IPS-NIHi11 (cell line): ENCODE data around the gene TTC33.
"Not testable (repeated sequence)": the region's sequence is repeated elsewhere in the genome, so short reads cannot be mapped to it uniquely, and the experiment has no call there.

Source experiments
- DNase-seq: peaks from one replicate; pipeline ENCODE4 v3.0.0; 2012; ENCODE audit warnings: mixed read lengths, low spot score

The TTC33 gene

GRCh38 chr5:40571729-40572128, 184.0 kb downstream of the TTC33 start:
- DNase-seq: no peak

DNA sequence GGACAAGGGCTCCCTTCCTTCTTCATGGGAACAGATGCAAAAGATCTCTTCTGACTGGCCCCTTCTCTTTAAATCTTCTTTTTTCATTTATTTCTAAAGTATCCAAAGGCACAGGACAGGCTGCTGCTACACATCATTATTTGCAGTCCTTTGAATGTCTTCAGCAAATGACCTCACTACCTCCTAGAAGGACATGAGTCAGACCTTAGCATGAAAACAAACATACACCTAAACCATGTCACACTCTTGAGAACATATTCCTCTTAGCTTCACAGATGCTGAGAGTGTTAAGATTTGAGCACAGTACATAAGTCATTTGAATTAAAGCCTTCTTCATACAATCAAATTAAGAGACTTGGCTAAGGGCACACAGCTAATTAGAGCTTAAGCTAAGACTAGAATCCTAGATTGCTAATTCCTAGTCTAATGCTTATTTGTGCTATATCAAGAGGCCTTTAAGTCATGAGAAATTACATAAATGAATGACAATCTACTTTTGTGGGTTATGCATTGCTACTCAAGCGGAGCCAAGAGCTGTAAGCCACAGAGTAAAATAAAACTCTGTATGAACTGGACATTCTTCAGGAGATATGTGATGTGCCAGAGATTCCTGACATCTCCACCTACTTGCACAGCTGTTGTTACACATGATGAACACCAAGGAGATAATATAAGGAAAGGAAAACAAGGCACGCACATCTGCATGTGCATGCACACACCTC, 185.2 kb downstream of the TTC33 start:
- DNase-seq: no peak

GRCh38 chr5:40569546-40570270, 186.1 kb downstream of the TTC33 start:
- DNase-seq: no peak

DNA sequence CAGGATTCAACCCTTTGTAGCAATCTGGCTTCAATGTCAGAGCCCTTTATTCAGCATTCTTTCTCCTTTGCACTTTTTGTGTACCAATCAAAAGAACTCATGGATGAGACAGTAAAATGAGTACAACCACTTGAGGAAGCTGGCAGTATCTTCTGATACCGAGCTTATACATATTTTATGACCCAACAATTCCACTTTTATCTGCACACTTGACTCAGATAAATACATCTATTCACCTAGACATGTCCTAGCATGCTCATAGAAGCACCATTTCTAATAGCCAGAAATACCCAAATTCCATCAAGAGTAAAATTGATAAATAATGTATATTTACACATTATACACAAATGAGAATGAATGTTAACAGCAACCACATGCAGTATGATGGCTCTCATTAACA, 187.2 kb downstream of the TTC33 start:
- DNase-seq: no peak

DNA sequence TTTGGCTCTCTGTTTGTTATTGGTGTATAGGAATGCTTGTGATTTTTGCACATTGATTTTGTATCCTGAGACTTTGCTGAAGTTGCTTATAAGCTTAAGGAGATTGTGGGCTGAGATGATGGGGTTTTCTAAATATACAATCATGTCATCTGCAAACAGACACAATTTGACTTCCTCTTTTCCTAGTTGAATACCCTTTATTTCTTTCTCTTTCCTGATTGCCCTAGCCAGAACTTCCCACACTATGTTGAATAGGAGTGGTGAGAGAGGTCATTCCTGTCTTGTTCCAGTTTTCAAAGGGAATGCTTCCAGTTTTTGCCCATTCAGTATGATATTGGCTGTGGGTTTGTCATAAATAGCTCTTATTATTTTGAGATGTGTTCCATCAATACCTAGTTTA, 192.6 kb downstream of the TTC33 start:
- not testable (repeated sequence) for DNase-seq

- DNase-seq: no peak
These were observed 195.2 kb downstream of the TTC33 start for GRCh38 chr5:40560474-40561110.

DNA sequence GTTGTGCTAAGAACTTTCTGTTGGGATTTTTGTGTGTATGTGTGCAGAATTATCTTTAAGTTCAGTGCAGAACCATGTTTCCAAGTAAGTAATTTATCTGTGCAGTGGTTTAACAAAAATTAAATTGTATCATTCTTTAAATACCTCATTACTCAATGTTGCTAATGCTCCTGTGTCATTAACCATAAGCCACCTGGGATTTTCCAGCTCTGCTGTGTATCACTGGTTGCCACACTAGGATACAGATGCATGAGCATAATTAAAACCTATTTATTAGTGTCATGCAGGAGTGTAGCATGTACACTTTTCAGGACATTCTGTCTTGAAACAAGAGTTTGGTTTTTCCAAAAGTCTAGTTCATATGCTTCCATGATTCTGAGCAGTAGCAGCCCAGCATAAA, 196.5 kb downstream of the TTC33 start:
- no peak for DNase-seq

DNA sequence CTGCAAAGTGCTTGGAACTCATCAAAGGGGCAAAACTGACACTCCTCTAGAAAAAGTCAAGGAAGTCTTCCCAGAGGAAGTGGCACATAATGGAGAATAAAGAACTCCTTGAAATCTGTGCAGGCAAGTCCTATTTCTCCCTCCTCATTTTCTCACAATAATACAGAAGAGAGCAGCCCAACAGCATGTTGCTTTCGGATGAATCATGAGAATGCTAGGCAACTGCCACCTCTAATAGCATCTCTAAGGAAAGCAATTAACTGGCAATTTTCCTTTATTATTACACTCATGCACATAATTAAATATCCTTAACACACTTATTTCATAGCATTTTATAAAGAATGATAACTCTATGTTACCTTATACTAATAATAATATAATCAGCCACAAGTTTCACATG, 198.3 kb downstream of the TTC33 start:
- DNase-seq: no peak

- no peak for DNase-seq
These were observed 198.9 kb downstream of the TTC33 start for GRCh38 chr5:40556811-40557210.

GRCh38 chr5:40555886-40556285, 199.9 kb downstream of the TTC33 start:
- DNase-seq: no peak

DNA sequence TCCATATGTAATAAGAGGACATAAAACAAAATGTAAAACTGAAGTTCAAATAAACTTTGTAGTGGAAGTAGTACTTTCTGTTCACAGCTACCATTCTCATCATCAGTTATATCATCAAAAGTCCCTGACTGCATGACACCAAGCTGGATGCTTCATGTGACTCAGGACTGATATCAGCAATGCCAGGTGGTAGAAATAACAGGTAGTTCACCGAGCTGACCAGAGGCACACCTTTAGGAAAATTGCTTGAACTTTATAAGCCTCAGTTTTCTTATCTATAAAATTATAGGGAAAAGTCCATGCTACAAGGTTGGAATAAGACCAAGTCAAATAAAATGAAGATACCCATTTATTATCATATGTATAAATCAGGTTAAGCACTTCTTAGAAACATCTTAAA, 200.9 kb downstream of the TTC33 start:
- no peak for DNase-seq

DNA sequence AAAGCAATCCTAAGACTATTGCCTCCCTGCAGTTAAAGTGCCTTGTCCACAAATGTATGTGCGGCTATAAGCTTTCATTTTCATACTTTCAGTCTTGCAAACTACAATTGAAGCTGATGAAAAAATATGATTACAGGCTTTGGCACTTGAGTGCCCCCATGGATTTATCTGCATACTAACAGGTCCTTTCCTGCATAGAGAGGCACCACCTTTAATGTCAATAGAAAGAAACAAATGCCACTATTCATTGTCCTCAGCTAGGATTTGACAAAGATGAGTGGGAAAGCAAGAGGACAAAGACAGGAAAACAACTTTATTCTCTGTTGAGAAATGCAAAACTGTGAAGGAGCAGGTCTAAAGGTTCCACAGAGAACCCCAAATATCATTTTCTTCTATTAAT, 201.7 kb downstream of the TTC33 start:
- no peak for DNase-seq

- DNase-seq: no peak
These were observed 202.8 kb downstream of the TTC33 start for GRCh38 chr5:40552981-40553380.

DNA sequence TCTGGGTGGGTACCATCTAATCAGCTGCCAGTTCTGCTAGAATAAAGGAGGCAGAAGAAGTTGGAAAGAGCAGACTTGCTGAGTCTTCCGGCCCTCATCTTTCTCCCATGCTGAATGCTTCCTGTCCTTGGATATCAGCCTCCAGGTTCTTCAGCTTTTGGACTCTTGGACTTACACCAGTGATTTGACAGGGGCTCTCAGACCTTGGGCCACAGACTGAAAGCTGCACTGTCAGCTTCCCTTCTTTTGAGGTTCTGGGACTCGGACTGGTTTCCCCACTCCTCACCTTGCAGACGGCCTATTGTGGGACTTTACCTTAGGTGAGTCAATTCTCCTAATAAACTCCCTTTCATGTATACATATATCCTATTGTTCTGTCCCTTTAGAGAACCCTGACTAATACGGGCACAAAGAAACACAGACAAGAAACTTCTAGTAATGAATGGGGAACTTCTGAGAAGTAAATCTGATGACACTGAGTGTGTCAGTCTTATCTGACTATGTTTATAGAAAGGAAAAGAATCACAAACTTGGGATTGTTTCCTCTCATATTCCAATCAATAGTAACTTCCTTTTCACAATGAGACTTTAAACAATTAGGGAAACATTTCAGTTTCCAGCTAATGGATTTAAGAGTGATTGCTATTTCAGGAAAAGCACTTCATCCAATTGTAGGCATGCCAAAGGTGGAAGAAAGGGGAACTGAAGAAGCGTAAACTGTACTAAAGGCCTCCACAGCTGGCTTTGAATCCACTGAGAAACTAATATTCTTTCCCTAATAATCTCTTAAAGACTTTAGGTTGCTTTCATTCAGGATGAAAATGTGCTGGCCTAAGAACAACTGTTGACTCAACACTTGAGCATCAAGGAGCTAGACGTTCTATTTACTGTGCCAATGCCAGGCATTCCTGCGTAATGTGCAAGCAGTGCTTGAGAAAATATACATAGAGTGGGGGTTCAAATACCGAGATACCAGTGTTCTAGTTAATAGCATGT, 204.0 kb downstream of the TTC33 start:
- DNase-seq: no peak

- DNase-seq: no peak
These were observed 205.3 kb downstream of the TTC33 start for GRCh38 chr5:40550481-40550880.

GRCh38 chr5:40549616-40550015, 206.1 kb downstream of the TTC33 start:
- no peak for DNase-seq

- DNase-seq: no peak
These were observed 207.7 kb downstream of the TTC33 start for GRCh38 chr5:40547994-40548575.

DNA sequence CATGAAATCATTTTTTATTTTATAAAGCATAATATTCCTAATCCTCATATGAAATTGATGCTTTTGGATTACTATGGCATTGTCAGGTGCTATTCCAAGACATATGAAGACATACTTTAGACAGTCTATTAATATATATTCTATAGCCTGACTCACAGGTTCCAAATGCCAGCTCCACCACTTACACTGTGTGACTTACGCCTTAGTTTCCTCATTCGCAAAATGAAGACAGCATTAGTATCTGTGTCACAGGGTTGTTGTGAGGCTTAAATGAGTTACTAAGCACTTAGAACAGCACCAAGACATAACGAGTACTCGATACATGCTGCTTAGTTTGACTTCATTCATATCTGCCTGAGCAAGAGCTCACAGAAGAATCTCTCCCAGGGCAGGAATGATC, 208.2 kb downstream of the TTC33 start:
- no peak for DNase-seq

- DNase-seq: no peak
These were observed 215.5 kb downstream of the TTC33 start for GRCh38 chr5:40540301-40540700.

DNA sequence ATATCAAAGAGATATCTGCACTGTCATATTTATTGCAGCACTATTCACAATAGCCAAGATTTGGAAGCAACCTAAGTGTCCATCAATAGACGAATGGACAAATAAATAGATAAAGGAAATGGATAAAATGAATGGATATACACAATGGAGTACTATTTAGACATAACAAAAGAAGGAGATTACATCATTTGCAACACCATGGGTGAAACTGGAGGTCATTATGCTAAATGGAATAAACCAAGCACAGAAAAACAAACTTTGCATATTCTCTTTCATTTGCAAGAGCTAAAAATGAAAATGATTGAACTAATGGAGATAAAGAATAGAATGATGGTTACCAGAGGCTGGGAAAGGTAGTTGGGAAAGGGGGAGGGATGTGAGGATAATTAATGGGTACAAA, 231.1 kb downstream of the TTC33 start:
- no peak for DNase-seq

GRCh38 chr5:40521925-40522324, 233.8 kb downstream of the TTC33 start:
- no peak for DNase-seq
